HG02642 (cell line): ENCODE results near the gene PKNOX1.
"Not testable (repeated sequence)": the region's sequence is repeated elsewhere in the genome, so short reads cannot be mapped to it uniquely, and the experiment has no call there.

Experiments used
- ATAC-seq: cut with Tn5 transposase; IDR thresholded peaks from one replicate; pipeline ENCODE4 v1.9.1; 2021; ENCODE audit warnings: mild to moderate bottlenecking; ENCODE audit not compliant: unreplicated experiment, poor library complexity

PKNOX1 gene

GRCh38 chr21:43012596-43012995 is 38.2 kb downstream of the PKNOX1 start:
- no peak for ATAC-seq

GRCh38 chr21:43015906-43016540 is 41.7 kb downstream of the PKNOX1 start:
- ATAC-seq: no peak

DNA sequence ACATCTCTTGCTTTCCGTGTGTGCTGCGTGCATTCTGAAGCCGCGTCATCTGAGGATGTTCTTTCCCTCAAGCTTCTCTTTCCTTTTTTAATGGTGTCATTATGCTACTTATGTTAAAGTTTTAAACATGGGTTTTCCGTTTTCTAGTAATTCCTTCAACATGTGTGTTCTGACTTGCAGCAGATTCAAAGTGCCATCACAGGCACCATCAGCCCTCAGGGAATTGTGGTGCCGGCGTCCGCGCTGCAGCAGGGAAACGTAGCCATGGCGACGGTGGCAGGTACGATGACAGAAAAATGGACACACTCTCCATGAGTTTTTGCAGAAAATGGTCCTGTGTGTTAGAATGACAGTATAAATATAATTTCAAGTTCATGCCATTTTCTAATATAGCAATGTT is 42.4 kb downstream of the PKNOX1 start:
- no peak for ATAC-seq

DNA sequence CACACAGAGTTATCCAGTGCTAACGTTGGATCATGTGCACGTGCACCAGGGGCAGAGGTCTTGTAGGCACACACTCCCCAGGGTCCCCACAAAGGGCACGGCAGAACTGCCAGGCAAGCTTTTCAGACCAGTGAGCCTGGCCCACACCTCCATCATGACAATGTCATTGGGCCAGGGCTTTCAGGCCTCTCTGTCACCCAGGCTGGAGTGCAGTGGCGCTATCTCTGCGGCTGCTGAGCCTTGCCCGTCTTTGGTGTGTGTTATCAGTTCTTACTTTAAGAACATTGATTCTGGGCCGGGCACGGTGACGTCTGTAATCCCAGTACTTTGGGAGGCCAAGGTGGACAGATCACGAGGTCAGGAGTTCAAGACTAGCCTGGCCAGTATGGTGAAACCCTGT is 44.2 kb downstream of the PKNOX1 start:
- ATAC-seq: no peak

GRCh38 chr21:43020177-43020576 is 45.8 kb downstream of the PKNOX1 start:
- ATAC-seq: no peak

DNA sequence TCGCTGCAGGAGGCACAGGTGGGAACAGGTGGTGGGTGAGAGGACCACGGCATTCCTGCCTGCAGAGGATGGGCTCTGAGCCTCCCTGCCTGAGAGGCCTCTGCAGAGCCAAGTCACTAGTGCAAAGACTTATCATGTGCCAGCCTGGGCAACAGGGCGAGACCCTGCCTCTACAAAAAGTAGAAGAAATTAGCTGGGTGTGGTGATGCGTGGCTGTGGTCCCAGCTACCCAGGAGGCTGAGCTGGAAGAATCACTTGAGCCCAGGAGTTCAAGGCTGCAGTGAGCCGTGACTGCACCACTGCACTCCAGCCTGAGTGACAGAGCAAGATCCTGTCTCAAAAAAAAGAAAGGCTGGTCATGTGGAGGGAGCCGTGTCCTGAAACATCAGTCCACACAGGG is 46.4 kb downstream of the PKNOX1 start:
- ATAC-seq: no peak

DNA sequence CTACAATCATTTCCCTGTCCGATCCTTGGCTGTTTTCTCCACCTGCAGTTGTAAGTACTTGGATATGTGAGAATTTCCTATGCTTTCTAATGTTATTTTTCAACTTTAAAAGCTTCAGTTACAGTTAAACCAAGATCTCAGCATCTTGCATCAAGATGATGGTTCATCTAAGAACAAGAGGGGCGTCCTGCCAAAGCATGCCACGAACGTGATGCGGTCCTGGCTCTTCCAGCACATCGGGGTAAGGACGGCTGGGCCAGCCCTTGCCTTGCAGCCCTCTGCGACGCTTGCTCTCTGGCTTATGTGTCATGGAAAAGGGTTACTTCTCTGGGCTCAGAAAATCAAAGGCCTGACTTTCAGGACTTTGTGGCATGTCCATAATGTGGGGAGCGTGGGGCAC is 46.8 kb downstream of the PKNOX1 start:
- no peak for ATAC-seq

DNA sequence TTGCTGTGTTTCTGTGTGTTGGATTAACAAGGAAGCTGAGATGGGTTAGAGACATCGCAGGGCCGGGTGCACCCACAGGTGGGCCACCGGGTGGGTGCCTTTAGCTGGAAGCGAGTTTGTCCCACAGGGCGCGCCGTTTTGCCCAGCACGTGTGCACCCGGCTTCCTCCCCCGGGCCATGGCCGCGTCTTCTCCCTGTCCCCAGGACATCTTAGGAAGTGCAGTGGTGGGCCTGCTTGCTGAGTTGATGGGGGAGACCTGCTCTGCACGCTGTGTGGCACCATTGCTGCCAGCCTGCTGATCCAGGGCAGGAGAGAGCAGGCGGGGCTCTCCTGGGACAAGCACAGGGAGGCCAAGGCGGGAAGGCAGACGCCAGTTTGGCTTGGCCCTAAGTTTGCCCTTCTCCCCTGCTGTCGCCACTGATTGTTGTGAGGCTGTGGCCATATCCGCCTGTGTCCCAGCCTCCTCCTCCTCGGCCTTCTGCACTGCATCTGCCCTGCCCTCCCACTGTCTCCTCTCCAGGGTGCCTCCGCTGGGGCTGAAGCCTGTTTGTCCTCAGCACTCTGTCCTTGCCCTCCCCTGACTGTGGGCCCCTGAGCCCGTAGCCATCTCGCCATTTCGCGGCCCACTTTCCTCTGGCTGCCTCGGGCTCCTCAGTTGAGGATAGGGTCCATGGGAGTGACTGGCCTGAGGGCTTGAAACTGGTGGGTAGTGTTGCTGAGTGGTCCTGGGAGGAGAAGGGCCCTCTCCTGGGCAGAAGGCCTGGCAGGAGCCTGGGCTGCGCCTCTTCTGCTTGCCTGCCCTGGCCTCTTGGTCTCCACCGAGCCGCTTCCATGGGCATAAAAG is 47.6 kb downstream of the PKNOX1 start:
- ATAC-seq: no peak

- ATAC-seq: no peak
These were observed 48.8 kb downstream of the PKNOX1 start for GRCh38 chr21:43023175-43023574.

DNA sequence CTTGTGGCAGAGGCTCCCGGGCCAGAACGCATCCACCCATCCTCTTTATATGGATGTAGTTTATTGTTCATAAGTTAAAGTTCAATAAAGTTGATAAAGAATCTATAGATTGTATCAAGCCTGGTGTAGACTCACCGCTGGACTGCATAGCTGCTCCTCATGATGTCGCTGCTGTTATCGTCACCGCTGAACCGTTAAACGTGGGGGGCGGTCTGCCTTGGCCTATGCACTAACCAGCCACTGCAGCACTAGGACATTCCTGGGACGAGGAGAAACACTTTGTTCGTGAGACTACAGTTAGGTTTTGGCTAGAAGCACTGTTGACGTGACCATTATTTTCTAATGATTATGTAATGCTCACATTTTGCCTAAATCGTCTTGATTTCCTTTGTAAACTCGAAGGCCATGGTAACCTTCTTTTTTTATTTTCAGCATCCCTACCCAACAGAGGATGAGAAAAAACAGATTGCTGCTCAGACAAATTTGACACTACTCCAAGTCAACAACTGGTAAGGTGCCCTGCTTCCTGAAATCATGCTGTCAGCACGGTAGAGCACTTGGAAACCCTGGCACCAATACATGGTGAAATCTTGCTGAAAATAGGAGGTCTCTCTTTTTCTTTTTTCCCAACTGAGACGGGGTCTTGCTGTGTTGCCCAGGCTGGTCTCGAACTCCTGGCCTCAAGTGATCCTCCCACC is 50.2 kb downstream of the PKNOX1 start:
- no peak for ATAC-seq

GRCh38 chr21:43025636-43026180 is 51.3 kb downstream of the PKNOX1 start:
- ATAC-seq: no peak

- ATAC-seq: no peak
These were observed 53.7 kb downstream of the PKNOX1 start for GRCh38 chr21:43027846-43028731.

DNA sequence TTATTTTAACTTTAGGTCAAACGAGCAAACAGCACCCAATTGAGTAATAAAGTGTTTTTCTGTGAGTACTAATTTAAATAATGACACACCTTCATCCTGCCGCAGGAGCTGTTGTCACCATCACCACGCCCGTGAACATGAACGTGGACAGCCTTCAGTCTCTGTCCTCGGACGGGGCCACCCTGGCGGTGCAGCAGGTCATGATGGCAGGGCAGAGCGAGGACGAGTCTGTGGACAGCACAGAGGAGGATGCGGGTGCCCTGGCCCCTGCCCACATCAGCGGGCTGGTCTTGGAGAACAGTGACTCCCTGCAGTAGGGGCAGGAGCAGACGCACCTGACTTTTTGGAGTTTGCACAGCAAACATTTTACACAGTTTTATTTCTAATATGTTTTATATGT is 55.4 kb downstream of the PKNOX1 start:
- no peak for ATAC-seq

- no peak for ATAC-seq
These were observed 56.8 kb downstream of the PKNOX1 start for GRCh38 chr21:43031121-43031619.

GRCh38 chr21:43034101-43034500 is 59.7 kb downstream of the PKNOX1 start:
- ATAC-seq: no peak

- ATAC-seq: no peak
These were observed 60.5 kb downstream of the PKNOX1 start for GRCh38 chr21:43034826-43035225.

GRCh38 chr21:43036889-43037288 is 62.5 kb downstream of the PKNOX1 start:
- not testable (repeated sequence) for ATAC-seq

GRCh38 chr21:43037918-43038658 is 63.7 kb downstream of the PKNOX1 start:
- ATAC-seq: not testable (repeated sequence)

GRCh38 chr21:43038659-43039044 is 64.3 kb downstream of the PKNOX1 start:
- not testable (repeated sequence) for ATAC-seq
